ENCODE measurements around the gene ADCY7. TPM values are rescaled to one million over a fixed set of nuclear protein-coding genes. Genes with fewer than 3 reads are reported as not detected.

The ADCY7 gene
- total RNA-seq, 4 donors from 2014 or later = 12.7 to 23.5 (median 19.3) TPM

- Histone ChIP-seq H3K4me1 (peaks cover 0 to 52% (median 12%) of the 10 kb centered on the region in 3 donors), H3K27me3 (no peaks in the 10 kb centered on the region), H3K9me3 (no peaks in the 10 kb centered on the region), H3K4me3 (no peak overlapping the region), H3K27ac (no peak overlapping the region), H3K36me3 (no peaks in the 10 kb centered on the region)
- TF ChIP-seq EP300 (IDR thresholded peaks at IDR 0.05) (no peak), POLR2A (IDR thresholded peaks at IDR 0.05) (no peak), POLR2AphosphoS5 (IDR thresholded peaks at IDR 0.05) (no peak), CTCF (IDR thresholded peaks at IDR 0.05) (no peak)
- no peak for ATAC-seq
- WGBS, 2 donors (ENCODE audit: low coverage in 1 of 2) = 80 to 82% methylated on average over 5 to 8 of the region's 8 CpGs
Measured at GRCh38 chr16:50263940-50264929, 2.1 kb upstream of the ADCY7 start.

- WGBS, 2 donors (ENCODE audit: low coverage in 1 of 2) = no CpG with 5 or more reads among the region's 2 CpGs
- Histone ChIP-seq H3K4me1 (peaks cover 0 to 42% (median 4%) of the 10 kb centered on the region in 3 donors), H3K27me3 (no peaks in the 10 kb centered on the region), H3K9me3 (no peaks in the 10 kb centered on the region), H3K4me3 (no peak overlapping the region), H3K27ac (peak overlapping the region in 1 of 4 donors; percentile 54), H3K36me3 (no peaks in the 10 kb centered on the region)
- ATAC-seq = no peak
- TF ChIP-seq POLR2AphosphoS5 (IDR thresholded peaks at IDR 0.05) (no peak), POLR2A (IDR thresholded peaks at IDR 0.05) (no peak), CTCF (IDR thresholded peaks at IDR 0.05) (no peak), EP300 (IDR thresholded peaks at IDR 0.05) (no peak)
Measured at GRCh38 chr16:50265260-50265659, 1.1 kb upstream of the ADCY7 start.

- H3K4me3 ChIP-seq = peak overlapping the region in 1 of 2 donors; percentile 44
- TF ChIP-seq EP300 (IDR thresholded peaks at IDR 0.05) (no peak), POLR2AphosphoS5 (IDR thresholded peaks at IDR 0.05) (no peak), POLR2A (IDR thresholded peaks at IDR 0.05) (no peak), CTCF (IDR thresholded peaks at IDR 0.05) (no peak)
- H3K27me3 ChIP-seq = no peaks in the 10 kb centered on the region
- H3K4me1 ChIP-seq = peaks cover 0 to 42% (median 4%) of the 10 kb centered on the region in 3 donors
- no peaks in the 10 kb centered on the region for H3K9me3 ChIP-seq
- H3K27ac ChIP-seq = peak overlapping the region in 3 of 4 donors; percentile 14 to 65 (median 54)
- no peak for ATAC-seq
- H3K36me3 ChIP-seq = no peaks in the 10 kb centered on the region
- 85% methylated on average over 5 of the region's 10 CpGs; no CpG with 5 or more reads in 1 of the 2 donors for WGBS, 2 donors (ENCODE audit: low coverage in 1 of 2)
Measured at GRCh38 chr16:50265716-50266336, 525 bp upstream of the ADCY7 start.

GRCh38 chr16:50267151-50267631 is 840 bp downstream of the ADCY7 start:
- H3K27ac ChIP-seq = peak overlapping the region in 2 of 4 donors; percentile 54 to 65
- TF ChIP-seq CTCF (IDR thresholded peaks at IDR 0.05) (no peak), POLR2A (IDR thresholded peaks at IDR 0.05) (no peak), POLR2AphosphoS5 (IDR thresholded peaks at IDR 0.05) (no peak), EP300 (IDR thresholded peaks at IDR 0.05) (no peak)

More at GRCh38 chr16:50267151-50267631, 840 bp downstream of the ADCY7 start:
- no peak for ATAC-seq
- Histone ChIP-seq H3K36me3 (no peaks in the 10 kb centered on the region), H3K27me3 (no peaks in the 10 kb centered on the region), H3K9me3 (no peaks in the 10 kb centered on the region), H3K4me1 (peaks cover 0 to 30% (median 4%) of the 10 kb centered on the region in 3 donors), H3K4me3 (peak overlapping the region in 1 of 2 donors; percentile 44)
- 92 to 94% methylated on average over 2 to 5 of the region's 8 CpGs for WGBS, 2 donors (ENCODE audit: low coverage in 1 of 2)

Data from gastroesophageal sphincter (tissue), 4 donors.